ENCODE results near the gene KLHL22. TPM values are rescaled to one million over a fixed set of nuclear protein-coding genes. Genes with fewer than 3 reads are reported as not detected.

KLHL22 gene
- total and polyA plus RNA-seq, 2 of the 13 experiments (the other 11 are each of a cell fraction or from before 2014, with no cell fraction given): 10.9 to 14.8 TPM

GRCh38 chr22:20495861-20496681 lies 476 bp upstream of the KLHL22 start (continued):
- TF ChIP-seq MED1 (CRISPR knock-in tag; IDR thresholded peaks at IDR 0.05) (peak; percentile 33), FOSL2 (CRISPR knock-in tag; IDR thresholded peaks at IDR 0.05) (0 out of 2 replicates have a peak, but pooled peaks have one; percentile 41), RARA (CRISPR knock-in tag; IDR thresholded peaks at IDR 0.05) (peak; percentile 41), BRCA1 (CRISPR knock-in tag; IDR thresholded peaks at IDR 0.05) (no peak), SNAPC2 (CRISPR knock-in tag; IDR thresholded peaks at IDR 0.05) (no peak), SMC3 (IDR thresholded peaks at IDR 0.05; ENCODE audit: low read length) (peak; percentile 48; the same call in 1 of the 2 replicates), ZGPAT (CRISPR knock-in tag; IDR thresholded peaks at IDR 0.05) (peak; percentile 63), E2F1 (CRISPR knock-in tag; IDR thresholded peaks at IDR 0.05) (no peak), ZFP36L1 (CRISPR knock-in tag; IDR thresholded peaks at IDR 0.05) (no peak), ZNF780A (CRISPR knock-in tag; IDR thresholded peaks at IDR 0.05) (no peak), ZNF17 (CRISPR knock-in tag; IDR thresholded peaks at IDR 0.05) (no peak; the same call in 1 of the 2 replicates), MATR3 (CRISPR knock-in tag; IDR thresholded peaks at IDR 0.05) (no peak), ZNF124 (CRISPR knock-in tag; IDR thresholded peaks at IDR 0.05) (no peak), ZNF839 (CRISPR knock-in tag; IDR thresholded peaks at IDR 0.05; ENCODE audit: borderline replicate concordance) (no peak), PBX2 (CRISPR knock-in tag; IDR thresholded peaks at IDR 0.05) (no peak), TBP (CRISPR knock-in tag; IDR thresholded peaks at IDR 0.05) (no peak), PAWR (CRISPR knock-in tag; IDR thresholded peaks at IDR 0.05; ENCODE audit: borderline replicate concordance) (no peak), MYC (CRISPR knock-in tag; IDR thresholded peaks at IDR 0.05; ENCODE audit: borderline replicate concordance) (peak; percentile 72; the same call in 1 of the 2 replicates), MYNN (CRISPR knock-in tag; IDR thresholded peaks at IDR 0.05; ENCODE audit: low read depth) (peak; percentile 72; the same call in 1 of the 2 replicates)
- TF ChIP-seq, protein P1, sequence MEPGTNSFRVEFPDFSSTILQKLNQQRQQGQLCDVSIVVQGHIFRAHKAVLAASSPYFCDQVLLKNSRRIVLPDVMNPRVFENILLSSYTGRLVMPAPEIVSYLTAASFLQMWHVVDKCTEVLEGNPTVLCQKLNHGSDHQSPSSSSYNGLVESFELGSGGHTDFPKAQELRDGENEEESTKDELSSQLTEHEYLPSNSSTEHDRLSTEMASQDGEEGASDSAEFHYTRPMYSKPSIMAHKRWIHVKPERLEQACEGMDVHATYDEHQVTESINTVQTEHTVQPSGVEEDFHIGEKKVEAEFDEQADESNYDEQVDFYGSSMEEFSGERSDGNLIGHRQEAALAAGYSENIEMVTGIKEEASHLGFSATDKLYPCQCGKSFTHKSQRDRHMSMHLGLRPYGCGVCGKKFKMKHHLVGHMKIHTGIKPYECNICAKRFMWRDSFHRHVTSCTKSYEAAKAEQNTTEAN (CRISPR knock-in tag; conservative IDR thresholded peaks at IDR 0.05): no peak
- TF ChIP-seq, protein P2, sequence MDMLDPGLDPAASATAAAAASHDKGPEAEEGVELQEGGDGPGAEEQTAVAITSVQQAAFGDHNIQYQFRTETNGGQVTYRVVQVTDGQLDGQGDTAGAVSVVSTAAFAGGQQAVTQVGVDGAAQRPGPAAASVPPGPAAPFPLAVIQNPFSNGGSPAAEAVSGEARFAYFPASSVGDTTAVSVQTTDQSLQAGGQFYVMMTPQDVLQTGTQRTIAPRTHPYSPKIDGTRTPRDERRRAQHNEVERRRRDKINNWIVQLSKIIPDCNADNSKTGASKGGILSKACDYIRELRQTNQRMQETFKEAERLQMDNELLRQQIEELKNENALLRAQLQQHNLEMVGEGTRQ (IDR thresholded peaks at IDR 0.05; ENCODE audit: low read depth, low read length): peak; percentile 77
- TF ChIP-seq, protein P2 (CRISPR knock-in tag; IDR thresholded peaks at IDR 0.05; ENCODE audit: borderline replicate concordance): no peak

Data from HepG2 (cell line).